GM21717 (cell line): ENCODE data around the gene AFF2.

ENCODE experiments used
- ATAC-seq: cut with Tn5 transposase; IDR thresholded peaks from one replicate; pipeline ENCODE4 v1.9.1; 2021; ENCODE audit warnings: mild to moderate bottlenecking, moderate library complexity; ENCODE audit not compliant: unreplicated experiment

AFF2 gene

DNA sequence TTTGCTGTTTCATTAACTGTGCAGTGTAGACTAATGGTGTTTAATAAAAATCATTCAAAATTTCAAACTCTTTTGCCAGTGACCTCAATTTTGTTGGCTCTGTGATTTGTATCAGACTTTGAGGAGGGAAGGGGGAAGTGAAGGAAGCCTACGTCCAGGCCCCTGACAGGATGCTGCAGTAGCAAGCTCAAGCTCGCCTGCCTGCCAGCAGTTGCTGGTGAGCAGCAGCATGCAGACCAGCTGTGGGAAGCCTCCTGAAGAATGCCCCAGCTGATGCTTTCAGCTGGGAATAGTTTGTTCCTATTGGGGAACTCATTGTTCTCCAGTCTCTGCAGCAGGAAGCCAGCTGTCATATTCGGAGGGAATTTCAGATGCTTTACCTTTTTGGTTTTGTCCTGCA is 495.2 kb downstream of the AFF2 start:
- ATAC-seq = no peak

DNA sequence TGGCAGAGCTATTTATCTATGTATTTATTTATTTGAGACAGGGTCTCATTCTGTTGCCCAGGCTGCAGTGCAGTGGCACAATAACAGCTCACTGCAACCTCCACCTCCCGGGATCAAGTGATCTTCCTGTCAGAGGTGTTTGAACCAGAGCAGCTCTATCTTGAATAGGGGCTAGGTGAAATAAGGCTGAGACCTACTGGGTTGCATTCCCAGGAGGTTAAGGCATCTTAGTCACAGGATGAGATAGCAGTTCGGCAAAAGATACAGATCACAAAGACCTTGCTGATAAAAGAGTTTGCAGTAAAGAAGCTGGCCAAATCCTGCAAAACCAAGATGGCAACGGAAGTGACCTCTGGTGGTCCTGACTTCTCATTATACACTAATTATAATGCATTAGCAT is 501.9 kb downstream of the AFF2 start:
- no peak for ATAC-seq

GRCh38 chrX:149003863-149004660 is 503.6 kb downstream of the AFF2 start:
- ATAC-seq = no peak

- ATAC-seq = no peak
Observed at GRCh38 chrX:149004936-149005335, 504.5 kb downstream of the AFF2 start.

GRCh38 chrX:149006235-149006634 is 505.8 kb downstream of the AFF2 start:
- no peak for ATAC-seq

- no peak for ATAC-seq
Observed at GRCh38 chrX:149007423-149007822, 507.0 kb downstream of the AFF2 start.

- no peak for ATAC-seq
Observed at GRCh38 chrX:149010013-149010852, 509.8 kb downstream of the AFF2 start.

- ATAC-seq = no peak
Observed at GRCh38 chrX:149010853-149011224, 510.4 kb downstream of the AFF2 start.

DNA sequence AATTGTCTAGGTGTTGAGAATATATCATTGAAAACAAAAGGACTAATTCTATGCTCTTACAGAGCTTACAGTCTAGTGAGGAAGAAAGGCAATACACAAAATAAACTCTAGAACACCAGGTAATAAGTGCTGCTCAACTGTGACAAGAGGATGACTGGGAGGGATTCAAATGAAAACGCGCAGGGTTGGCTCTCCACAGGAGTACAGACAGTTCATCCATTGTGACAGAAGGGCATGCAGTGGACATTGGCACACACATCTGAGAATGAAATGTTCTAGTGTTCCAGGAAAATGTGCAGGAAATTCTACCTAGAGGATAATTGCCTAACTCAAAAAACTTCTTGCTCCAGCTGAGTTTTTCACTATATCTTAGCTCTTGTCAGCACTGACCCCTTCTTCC is 512.7 kb downstream of the AFF2 start:
- no peak for ATAC-seq

DNA sequence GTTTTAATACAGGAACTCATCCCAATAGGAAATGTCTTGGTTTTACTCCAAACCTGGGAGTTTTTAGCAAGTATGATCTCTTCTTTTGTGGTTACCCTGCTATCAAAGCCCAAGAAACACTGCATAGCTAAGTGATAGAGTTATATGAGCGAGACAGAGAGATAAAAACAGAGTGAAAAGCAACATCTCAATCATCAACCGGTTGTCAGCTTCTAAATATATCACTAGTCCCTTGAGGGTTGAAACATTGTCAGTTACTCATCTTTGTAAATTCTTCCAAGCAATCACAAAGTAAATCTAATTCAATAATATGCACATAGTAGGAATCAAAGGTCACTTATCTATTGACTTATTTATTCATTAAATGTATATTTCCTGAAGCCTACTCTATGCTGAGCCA is 520.7 kb downstream of the AFF2 start:
- no peak for ATAC-seq

GRCh38 chrX:149022485-149022884 is 522.1 kb downstream of the AFF2 start:
- ATAC-seq = no peak

DNA sequence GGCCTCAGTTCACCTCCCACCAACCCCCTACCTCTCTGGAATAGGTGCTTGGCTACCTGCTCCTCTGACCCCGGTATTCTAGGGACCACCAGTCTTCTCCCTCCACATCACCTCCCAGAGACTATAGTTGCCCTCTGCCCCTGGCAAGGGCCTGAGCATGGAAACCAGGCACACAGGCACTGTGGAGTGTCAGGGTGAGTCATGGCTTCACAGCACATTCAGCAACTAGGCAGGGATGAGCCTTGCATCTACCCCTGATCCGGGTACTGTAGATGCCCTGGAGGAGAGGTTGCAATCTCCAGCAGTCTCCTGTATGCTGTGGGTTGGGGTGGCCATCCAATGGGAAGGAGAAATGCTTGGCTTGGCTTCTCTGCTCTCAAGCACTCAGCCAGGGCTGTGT is 532.0 kb downstream of the AFF2 start:
- no peak for ATAC-seq

- ATAC-seq = no peak
Observed at GRCh38 chrX:149036086-149036485, 535.7 kb downstream of the AFF2 start.

DNA sequence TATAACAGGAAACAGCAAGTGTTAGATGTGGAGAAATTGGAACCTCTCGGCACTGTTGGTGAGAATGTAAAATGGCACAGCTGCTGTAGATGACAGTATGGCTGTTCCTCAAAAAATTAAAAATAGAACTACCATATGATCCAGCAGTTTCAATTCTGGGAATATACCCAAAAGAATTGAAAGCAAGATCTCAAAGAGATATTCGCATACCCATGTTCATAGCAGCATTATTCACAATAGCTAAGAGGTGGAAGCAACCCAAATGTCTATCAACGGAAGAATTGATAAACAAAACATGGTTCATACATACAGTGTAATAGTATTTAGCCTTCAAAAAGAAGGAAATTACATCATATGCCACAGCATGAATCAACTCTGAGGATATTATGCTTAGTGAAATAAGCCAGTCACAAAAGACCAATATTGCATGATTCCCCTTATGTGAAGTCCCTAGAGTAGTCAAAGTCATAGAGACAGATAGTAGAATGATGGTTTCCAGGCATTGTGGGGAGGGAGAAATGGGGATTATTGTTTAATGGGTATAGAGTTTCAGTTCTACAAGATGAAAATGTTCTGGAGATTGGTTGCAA is 537.0 kb downstream of the AFF2 start:
- no peak for ATAC-seq

DNA sequence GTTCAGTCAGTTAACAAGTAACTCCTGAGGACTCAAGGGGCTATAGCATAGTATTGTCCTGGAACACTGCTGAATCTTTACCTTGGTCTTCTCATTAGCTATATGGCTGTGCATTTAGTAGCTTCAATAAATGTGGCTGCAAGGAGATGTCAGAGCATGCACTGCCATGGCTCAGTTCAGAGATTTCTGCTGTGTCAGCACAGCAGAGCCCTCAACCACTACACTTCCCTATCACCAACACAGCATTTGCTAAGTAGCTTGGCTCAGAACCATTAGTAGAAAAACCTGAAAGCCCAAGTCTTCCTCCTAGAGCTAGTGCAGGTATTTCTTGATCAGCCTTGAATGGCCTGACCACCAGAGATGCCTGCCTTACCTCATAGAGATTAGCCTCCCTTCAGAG is 538.6 kb downstream of the AFF2 start:
- ATAC-seq = no peak

DNA sequence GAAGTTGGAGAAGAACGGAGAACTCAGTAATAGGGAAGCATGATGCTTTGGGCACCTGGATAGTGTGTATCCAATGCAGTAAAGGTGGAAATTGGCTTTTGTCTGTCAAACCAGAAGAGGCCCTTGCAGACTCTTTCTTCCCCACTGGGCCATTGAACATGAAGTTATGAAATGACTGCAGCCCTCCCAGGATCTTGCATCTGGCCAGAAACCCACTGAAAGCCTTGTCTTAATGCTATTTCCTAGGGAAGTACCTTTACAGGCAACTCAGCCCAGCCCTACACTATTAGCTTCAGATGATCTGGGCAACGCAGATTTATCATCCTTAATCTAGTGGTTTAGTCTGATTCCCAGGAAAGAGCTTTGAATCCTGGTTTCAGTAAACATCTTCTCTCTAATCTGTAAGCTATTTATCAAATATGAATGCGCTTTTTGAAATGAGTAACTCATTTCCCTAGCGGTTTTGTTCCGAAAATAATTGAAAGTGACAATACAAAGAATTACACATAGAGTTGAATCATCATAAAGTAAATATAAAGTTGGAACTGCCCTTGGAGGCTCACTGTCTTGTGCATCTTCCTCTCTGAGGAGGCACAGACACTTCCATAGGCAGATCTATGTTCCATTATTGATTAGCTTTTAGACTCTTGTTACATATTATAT is 540.6 kb downstream of the AFF2 start:
- ATAC-seq = no peak

DNA sequence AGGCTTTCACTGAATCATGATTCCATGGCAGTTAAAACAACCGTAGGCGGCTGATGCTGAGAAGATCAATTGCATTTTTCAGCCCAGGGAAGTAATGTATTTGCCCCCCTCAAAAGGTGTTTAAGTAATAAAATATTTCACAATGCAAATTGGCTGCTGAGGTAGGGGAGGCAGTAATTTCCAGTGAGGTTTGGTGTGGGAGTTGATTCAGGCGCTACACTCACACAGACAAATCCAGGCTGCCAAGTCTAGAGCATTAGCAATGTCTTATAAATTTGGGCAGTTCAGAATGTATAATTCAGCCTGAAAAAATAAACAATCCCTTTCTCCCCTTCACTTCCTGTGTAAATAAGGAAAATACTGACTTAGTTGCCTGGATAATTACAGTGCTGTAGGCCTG is 543.0 kb downstream of the AFF2 start:
- ATAC-seq = no peak

DNA sequence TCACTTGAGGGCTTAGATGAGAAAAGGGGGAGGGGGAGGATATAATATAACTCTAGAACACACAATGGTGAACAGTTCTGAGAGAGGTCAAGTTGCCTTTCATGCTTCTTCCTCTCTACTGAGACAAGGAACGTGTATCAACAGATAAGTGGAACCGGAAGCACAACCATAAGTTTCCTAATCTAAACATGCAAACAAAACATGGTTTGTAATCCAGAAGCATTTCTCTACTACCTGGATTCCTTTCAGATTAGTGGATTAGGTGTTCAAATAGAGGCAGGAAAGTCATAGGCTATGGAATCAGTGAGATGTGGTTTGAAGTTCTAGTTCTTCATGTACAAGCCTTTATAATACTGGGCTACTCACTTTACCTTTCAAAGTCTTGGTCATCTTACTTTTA is 544.1 kb downstream of the AFF2 start:
- ATAC-seq = no peak

DNA sequence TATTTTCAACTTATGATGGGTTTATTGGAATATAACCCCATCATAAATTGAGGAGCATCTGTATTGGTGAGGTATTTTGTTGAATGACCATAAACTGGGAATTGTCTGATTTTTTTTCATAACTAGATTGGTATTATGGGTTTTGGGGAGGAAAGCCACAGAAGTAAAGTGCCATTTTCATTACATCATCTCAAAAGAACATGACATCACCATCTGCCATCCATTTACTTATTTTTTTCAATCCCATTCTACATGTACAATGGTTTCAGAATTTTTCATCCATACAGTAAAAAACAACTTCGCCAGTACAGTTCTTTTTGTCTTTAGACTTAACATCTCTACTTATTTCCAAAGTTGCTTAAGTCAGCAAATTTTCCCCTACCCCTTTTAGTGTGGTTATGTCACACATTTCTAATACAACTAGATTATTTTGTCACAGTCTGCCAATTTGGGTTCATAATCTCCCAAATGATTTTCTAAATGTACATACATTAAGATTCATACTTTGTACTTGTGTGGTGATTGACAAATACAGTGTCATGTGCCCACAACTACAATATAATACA is 545.3 kb downstream of the AFF2 start:
- ATAC-seq = no peak
